Progenitor cell of endocrine pancreas (in vitro differentiated cells): ENCODE results near the gene UBAC2. TPM values are rescaled to one million over a fixed set of nuclear protein-coding genes. Genes with fewer than 3 reads are reported as not detected.

Experiments
- DNase-seq: peaks from one replicate; pipeline ENCODE4 v3.0.0; 2021; ENCODE audit warnings: low spot score; ENCODE audit not compliant: unreplicated experiment
- H3K27ac Mint-ChIP-seq: 2 replicates; pipeline ENCODE4 v1.8.0; 2021; ENCODE audit warnings: mild to moderate bottlenecking, moderate library complexity, mixed read lengths
- H3K27me3 Mint-ChIP-seq: 2 replicates; pipeline ENCODE4 v1.8.0; 2021; ENCODE audit warnings: mixed read lengths
- H3K36me3 Mint-ChIP-seq: 2 replicates; pipeline ENCODE4 v1.8.0; 2022; ENCODE audit warnings: mixed read lengths; ENCODE audit not compliant: insufficient read depth
- H3K4me1 Mint-ChIP-seq: 2 replicates; pipeline ENCODE4 v1.8.0; 2021; ENCODE audit warnings: low read depth, mixed read lengths
- H3K4me3 Mint-ChIP-seq: 2 replicates; pipeline ENCODE4 v1.8.0; 2021; ENCODE audit warnings: low read depth, mild to moderate bottlenecking, moderate library complexity, mixed read lengths
- H3K9me3 Mint-ChIP-seq: 2 replicates; pipeline ENCODE4 v1.8.0; 2021; ENCODE audit warnings: low read depth, mixed read lengths
- total RNA-seq: library from RNA; stranded (reverse); gene quantifications from 2 replicates; pipeline ENCODE4 v1.2.1, GENCODE V29; 2021
- TF ChIP-seq, protein P1 (sequence below): fragments of 200-600 bp; sonication (generic); IDR thresholded peaks from one replicate; pipeline ENCODE4 v1.5.0; 2021; ENCODE audit warnings: antibody characterized with exemption, mild to moderate bottlenecking; ENCODE audit not compliant: unreplicated experiment

UBAC2 gene
- total RNA-seq, 1 donor from 2014 or later = 60.6 TPM

- H3K4me3 Mint-ChIP-seq = no peak overlapping the region
- peaks cover 16% of the 10 kb centered on the region for H3K36me3 Mint-ChIP-seq
- no peaks in the 10 kb centered on the region for H3K27me3 Mint-ChIP-seq
- DNase-seq = no peak
- H3K9me3 Mint-ChIP-seq = no peaks in the 10 kb centered on the region
- no peak overlapping the region for H3K27ac Mint-ChIP-seq
- peaks cover 13% of the 10 kb centered on the region for H3K4me1 Mint-ChIP-seq
- TF ChIP-seq, protein P1, sequence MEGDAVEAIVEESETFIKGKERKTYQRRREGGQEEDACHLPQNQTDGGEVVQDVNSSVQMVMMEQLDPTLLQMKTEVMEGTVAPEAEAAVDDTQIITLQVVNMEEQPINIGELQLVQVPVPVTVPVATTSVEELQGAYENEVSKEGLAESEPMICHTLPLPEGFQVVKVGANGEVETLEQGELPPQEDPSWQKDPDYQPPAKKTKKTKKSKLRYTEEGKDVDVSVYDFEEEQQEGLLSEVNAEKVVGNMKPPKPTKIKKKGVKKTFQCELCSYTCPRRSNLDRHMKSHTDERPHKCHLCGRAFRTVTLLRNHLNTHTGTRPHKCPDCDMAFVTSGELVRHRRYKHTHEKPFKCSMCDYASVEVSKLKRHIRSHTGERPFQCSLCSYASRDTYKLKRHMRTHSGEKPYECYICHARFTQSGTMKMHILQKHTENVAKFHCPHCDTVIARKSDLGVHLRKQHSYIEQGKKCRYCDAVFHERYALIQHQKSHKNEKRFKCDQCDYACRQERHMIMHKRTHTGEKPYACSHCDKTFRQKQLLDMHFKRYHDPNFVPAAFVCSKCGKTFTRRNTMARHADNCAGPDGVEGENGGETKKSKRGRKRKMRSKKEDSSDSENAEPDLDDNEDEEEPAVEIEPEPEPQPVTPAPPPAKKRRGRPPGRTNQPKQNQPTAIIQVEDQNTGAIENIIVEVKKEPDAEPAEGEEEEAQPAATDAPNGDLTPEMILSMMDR = no peak
Measured at GRCh38 chr13:99353246-99353600, 152.6 kb downstream of the UBAC2 start.

GRCh38 chr13:99353836-99354235 lies 153.2 kb downstream of the UBAC2 start:
- Mint-ChIP-seq H3K36me3 (peaks cover 16% of the 10 kb centered on the region), H3K4me1 (peaks cover 13% of the 10 kb centered on the region), H3K27ac (no peak overlapping the region), H3K9me3 (no peaks in the 10 kb centered on the region), H3K4me3 (no peak overlapping the region), H3K27me3 (no peaks in the 10 kb centered on the region)
- TF ChIP-seq, protein P1 = no peak
- no peak for DNase-seq

GRCh38 chr13:99354371-99354951 lies 153.8 kb downstream of the UBAC2 start:
- Mint-ChIP-seq H3K4me3 (no peak overlapping the region), H3K27ac (peak overlapping the region; percentile 53), H3K27me3 (no peaks in the 10 kb centered on the region), H3K9me3 (no peaks in the 10 kb centered on the region), H3K36me3 (peaks cover 15% of the 10 kb centered on the region), H3K4me1 (peaks cover 13% of the 10 kb centered on the region)
- no peak for DNase-seq
- TF ChIP-seq, protein P1 = no peak

DNA sequence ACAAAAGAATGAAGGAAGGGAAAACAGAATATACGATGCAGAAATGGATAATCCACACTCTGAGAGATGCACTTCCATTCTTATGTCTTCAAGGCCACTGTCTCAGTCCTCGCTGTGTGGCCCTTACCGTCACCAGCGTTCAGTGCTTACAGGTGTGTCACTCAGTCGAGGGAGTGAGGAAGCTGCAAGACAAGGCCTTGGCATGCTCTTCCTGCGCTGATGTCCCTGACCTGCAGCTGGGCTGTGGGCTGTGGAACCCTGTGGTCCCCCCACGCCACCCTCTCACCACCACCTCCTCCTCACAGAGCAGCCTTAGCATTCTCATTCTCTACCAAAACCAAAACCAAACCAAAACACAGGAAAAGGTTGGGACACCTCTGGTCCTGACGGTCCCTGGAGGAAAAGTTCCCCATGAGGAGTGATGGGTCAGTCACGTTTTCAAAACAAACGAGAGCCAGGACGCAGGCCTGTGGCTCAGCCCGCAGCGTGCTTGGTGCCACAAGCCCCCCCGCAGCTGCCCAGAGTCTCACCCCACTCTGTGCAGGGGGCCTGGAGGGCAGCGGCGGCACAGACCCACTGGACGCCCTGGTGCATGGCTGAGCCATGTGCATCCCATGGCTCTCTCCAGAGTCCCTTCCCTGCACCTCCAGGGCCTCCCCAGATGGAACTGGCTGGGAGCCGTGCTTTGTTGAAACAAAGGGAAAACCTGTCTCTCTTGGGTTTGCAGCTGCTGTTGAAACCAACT lies 154.8 kb downstream of the UBAC2 start:
- Mint-ChIP-seq H3K4me3 (no peak overlapping the region), H3K27ac (no peak overlapping the region), H3K4me1 (peaks cover 13% of the 10 kb centered on the region), H3K9me3 (no peaks in the 10 kb centered on the region), H3K27me3 (no peaks in the 10 kb centered on the region), H3K36me3 (peaks cover 15% of the 10 kb centered on the region)
- no peak for DNase-seq
- TF ChIP-seq, protein P1 = no peak

DNA sequence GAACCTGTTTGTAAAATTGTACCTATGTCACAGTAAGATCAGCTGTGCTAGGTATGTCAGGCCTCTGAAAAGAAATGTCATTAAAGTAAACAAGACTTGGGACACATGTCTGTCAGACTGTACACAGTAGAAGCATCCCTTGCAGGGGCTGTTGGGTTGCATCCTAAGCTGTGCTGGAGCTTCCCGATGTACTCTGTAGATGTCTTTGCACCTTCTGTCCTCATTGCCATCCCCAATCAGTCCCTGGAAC lies 155.3 kb downstream of the UBAC2 start:
- H3K27me3 Mint-ChIP-seq = no peaks in the 10 kb centered on the region
- no peaks in the 10 kb centered on the region for H3K9me3 Mint-ChIP-seq
- no peak overlapping the region for H3K27ac Mint-ChIP-seq
- peaks cover 15% of the 10 kb centered on the region for H3K36me3 Mint-ChIP-seq
- no peak for DNase-seq
- H3K4me3 Mint-ChIP-seq = no peak overlapping the region
- H3K4me1 Mint-ChIP-seq = peaks cover 13% of the 10 kb centered on the region
- TF ChIP-seq, protein P1 = no peak
